Spleen (tissue), 11 donors: Measurements from ENCODE around the gene TIMM29. TPM values are rescaled to one million over a fixed set of nuclear protein-coding genes. Genes with fewer than 3 reads are reported as not detected.
A peak's percentile ranks its signal among the peaks of the same experiment; 100 is the strongest.

Experiments used
- DNase-seq: peaks from one replicate; pipeline ENCODE4 v3.0.0-alpha.2; 2020
- H3K27ac ChIP-seq, 8 donors: fragments of 200-600 bp; sonication (generic) in 7 of 8; 1 replicate in 4 of 8; 2 replicates in 4 of 8; pipeline versions ENCODE4 v1.5.0 to v1.8.0; 2016 to 2021; ENCODE audit warnings: inconsistent platforms in 4 of 8, mild to moderate bottlenecking in 4 of 8, moderate library complexity in 1 of 8
- H3K27me3 ChIP-seq, 7 donors: fragments of 200-600 bp; sonication (generic) in 6 of 7; replicated peaks in 1 of 7; 1 replicate in 4 of 7; 2 replicates in 3 of 7; pipeline versions ENCODE4 v1.5.0 to v1.8.0; 2016 to 2021; ENCODE audit warnings: inconsistent platforms in 3 of 7, mild to moderate bottlenecking in 1 of 7
- H3K36me3 ChIP-seq, 6 donors: fragments of 200-600 bp; sonication (generic) in 5 of 6; 1 replicate in 4 of 6; 2 replicates in 2 of 6; pipeline versions ENCODE4 v1.5.0 to v1.8.0; 2016 to 2021; ENCODE audit warnings: inconsistent platforms in 2 of 6
- H3K4me1 ChIP-seq, 6 donors: fragments of 200-600 bp; sonication (generic) in 5 of 6; 1 replicate in 3 of 6; 2 replicates in 3 of 6; pipeline versions ENCODE4 v1.5.0 to v1.8.0; 2016 to 2021; ENCODE audit warnings: inconsistent platforms in 3 of 6
- H3K4me3 ChIP-seq, 8 donors: fragments of 200-600 bp; sonication (generic) in 7 of 8; 1 replicate in 4 of 8; 2 replicates in 4 of 8; pipeline versions ENCODE4 v1.5.0 to v1.8.0; 2016 to 2021; ENCODE audit warnings: inconsistent platforms in 4 of 8, mild to moderate bottlenecking in 4 of 8, moderate library complexity in 2 of 8
- H3K9me3 ChIP-seq, 8 donors: fragments of 200-600 bp; sonication (generic) in 7 of 8; 1 replicate in 4 of 8; 2 replicates in 4 of 8; pipeline versions ENCODE4 v1.5.0 to v1.8.0; 2016 to 2021; ENCODE audit warnings: inconsistent platforms in 4 of 8
- CTCF ChIP-seq, 11 experiments: fragments of 200-600 bp in 7 of 11; fragments of 450-650 bp in 4 of 11; sonication (generic) in 4 of 11; IDR thresholded peaks in 8 of 11; conservative IDR thresholded peaks in 3 of 11; 1 replicate in 7 of 11; 2 replicates in 4 of 11; pipeline versions ENCODE4 v1.4.0 to v1.8.0; 2016 to 2021; ENCODE audit warnings: antibody characterized with exemption in 11 of 11, inconsistent platforms in 4 of 11, mild to moderate bottlenecking in 1 of 11
- POLR2A ChIP-seq, 3 donors: fragments of 450-650 bp; IDR thresholded peaks; one replicate each; pipeline ENCODE4 v1.5.1; 2017; ENCODE audit warnings: antibody characterized with exemption in 3 of 3, mild to moderate bottlenecking in 1 of 3
- POLR2AphosphoS5 ChIP-seq, 3 donors: sonication (generic); formaldehyde crosslinking; IDR thresholded peaks; one replicate each; pipeline ENCODE4 v1.5.1; 2017; ENCODE audit warnings: antibody characterized with exemption in 3 of 3
- WGBS, 5 donors: extraction: QIAGEN DNeasy Blood & Tissue Kit in 3 of 5; methylation state at CpG; one replicate each; pipeline versions ENCODE4 v1.1.5 to v1.1.7; 2013 to 2018; 5-methylcytosine and 5-hydroxymethylcytosine counted together
- intact Hi-C: fragments of 100-400 bp; cut with DNase I; formaldehyde crosslinking; loops from one replicate; pipeline ENCODE4 v1.15.0; 2023; ENCODE audit warnings: low total_unique reads
- polyA plus RNA-seq, 3 donors: library from polyadenylated mRNA; stranded (reverse); fragments of 200-250 nt; gene quantifications; one replicate each; pipeline ENCODE4 v1.2.1, GENCODE V29; 2013
- total RNA-seq, 7 donors: library from RNA; depleted of rRNA in 3 of 7; stranded (reverse); fragments of >200 nt in 3 of 7; fragmentation: NEBNext Ultra II Directional in 4 of 7; extraction: Animal tissue kit (Norgen Biotek cat#: 25700) in 4 of 7; gene quantifications; one replicate each; pipeline versions ENCODE4 v1.1.0 to v1.2.1, GENCODE V29; 2016 to 2021
- donor health status: healthy with polysubstance abuse.
- donor health status: DM: no; HTN: no; CAD: no; lungs with moderate emphysema.
- donor health status: DM: no; HTN: no; CAD: no.
- donor health status: Bipolar disorder and iron deficiency.
- donor health status: healthy.
- donor health status: DM: no; HTN: no; CAD: no.
- donor health status: DM: yes; HTN: yes; CAD: no.

TIMM29 gene
- total and polyA plus RNA-seq, 10 donors: 6.8 to 24.3 (median 19.6) TPM

GRCh38 chr19:10966809-10967208 is 38.2 kb downstream of the TIMM29 start:
- H3K4me1 ChIP-seq: peaks cover 28 to 97% (median 57%) of the 10 kb centered on the region in 6 donors
- H3K4me3 ChIP-seq: no peak overlapping the region
- no peaks in the 10 kb centered on the region for H3K36me3 ChIP-seq
- WGBS, 5 donors: 88 to 95% (median 93%) methylated on average over 8 of the region's 8 CpGs
- no peaks in the 10 kb centered on the region for H3K27me3 ChIP-seq
- intact Hi-C loops: no loop called here
- no peak for TF ChIP-seq POLR2AphosphoS5 (IDR thresholded peaks at IDR 0.05)
- TF ChIP-seq CTCF (IDR thresholded peaks at IDR 0.05 in 8 of 11, conservative IDR thresholded peaks at IDR 0.05 in 3 of 11): no peak
- no peak for TF ChIP-seq POLR2A (IDR thresholded peaks at IDR 0.05)
- no peaks in the 10 kb centered on the region for H3K9me3 ChIP-seq
- DNase-seq: no peak
- no peak overlapping the region for H3K27ac ChIP-seq

- Histone ChIP-seq H3K9me3 (no peaks in the 10 kb centered on the region), H3K4me1 (peaks cover 14 to 94% (median 39%) of the 10 kb centered on the region in 6 donors), H3K4me3 (no peak overlapping the region), H3K36me3 (peaks cover 0 to 6% (median 0%) of the 10 kb centered on the region in 6 donors), H3K27ac (peak overlapping the region in 7 of 8 donors; percentile 20 to 59 (median 32)), H3K27me3 (no peaks in the 10 kb centered on the region)
- TF ChIP-seq POLR2A (IDR thresholded peaks at IDR 0.05) (no peak), CTCF (IDR thresholded peaks at IDR 0.05 in 8 of 11, conservative IDR thresholded peaks at IDR 0.05 in 3 of 11) (no peak), POLR2AphosphoS5 (IDR thresholded peaks at IDR 0.05) (no peak)
- DNase-seq: no peak
- intact Hi-C loops: no loop called here
- WGBS, 5 donors: 35 to 57% (median 50%) methylated on average over 10 of the region's 10 CpGs
These were observed 40.0 kb downstream of the TIMM29 start for GRCh38 chr19:10968527-10969135.

GRCh38 chr19:10971107-10971726 is 42.6 kb downstream of the TIMM29 start:
- 85 to 93% (median 90%) methylated on average over 8 of the region's 8 CpGs for WGBS, 5 donors
- no peak for TF ChIP-seq POLR2AphosphoS5 (IDR thresholded peaks at IDR 0.05)
- TF ChIP-seq POLR2A (IDR thresholded peaks at IDR 0.05): no peak
- no peak for TF ChIP-seq CTCF (IDR thresholded peaks at IDR 0.05 in 8 of 11, conservative IDR thresholded peaks at IDR 0.05 in 3 of 11)
- H3K4me3 ChIP-seq: no peak overlapping the region
- H3K27me3 ChIP-seq: no peaks in the 10 kb centered on the region
- no peak overlapping the region for H3K27ac ChIP-seq
- peaks cover 9 to 96% (median 45%) of the 10 kb centered on the region in 6 donors for H3K4me1 ChIP-seq
- DNase-seq: no peak
- peaks cover 0 to 6% (median 0%) of the 10 kb centered on the region in 6 donors for H3K36me3 ChIP-seq
- intact Hi-C loops: no loop called here
- no peaks in the 10 kb centered on the region for H3K9me3 ChIP-seq

GRCh38 chr19:10975374-10976130 is 46.9 kb downstream of the TIMM29 start:
- peaks cover 0 to 93% (median 46%) of the 10 kb centered on the region in 6 donors for H3K4me1 ChIP-seq
- H3K9me3 ChIP-seq: no peaks in the 10 kb centered on the region
- H3K27me3 ChIP-seq: no peaks in the 10 kb centered on the region
- intact Hi-C loops: no loop called here
- WGBS, 5 donors: 71 to 84% (median 81%) methylated on average over 19 of the region's 19 CpGs
- H3K27ac ChIP-seq: peak overlapping the region in 7 of 8 donors; percentile 36 to 74 (median 61)
- TF ChIP-seq CTCF (IDR thresholded peaks at IDR 0.05 in 8 of 11, conservative IDR thresholded peaks at IDR 0.05 in 3 of 11) (no peak), POLR2AphosphoS5 (IDR thresholded peaks at IDR 0.05) (no peak), POLR2A (IDR thresholded peaks at IDR 0.05) (no peak)
- no peak for DNase-seq
- no peak overlapping the region for H3K4me3 ChIP-seq
- H3K36me3 ChIP-seq: peaks cover 0 to 6% (median 0%) of the 10 kb centered on the region in 6 donors
